Mammary epithelial cell (primary cell): ENCODE measurements around the gene ZNF451.

Experiments used
- EZH2 ChIP-seq: IDR thresholded peaks from 2 replicates; pipeline ENCODE4 v1.6.1; 2012; ENCODE audit warnings: low read length, inconsistent platforms, borderline replicate concordance
- TF ChIP-seq, protein P1 (sequence below), 2 donors: IDR thresholded peaks in 1 of 2; conservative IDR thresholded peaks in 1 of 2; 2 replicates each; pipeline ENCODE4 v1.5.1; 2011 to 2012; ENCODE audit warnings: inconsistent platforms in 2 of 2, low read length in 2 of 2, mild to moderate bottlenecking in 2 of 2, control low read depth in 1 of 2, low read depth in 1 of 2; ENCODE audit not compliant: insufficient read depth in 1 of 2; ENCODE audit errors: extremely low read depth in 1 of 2

DNA sequence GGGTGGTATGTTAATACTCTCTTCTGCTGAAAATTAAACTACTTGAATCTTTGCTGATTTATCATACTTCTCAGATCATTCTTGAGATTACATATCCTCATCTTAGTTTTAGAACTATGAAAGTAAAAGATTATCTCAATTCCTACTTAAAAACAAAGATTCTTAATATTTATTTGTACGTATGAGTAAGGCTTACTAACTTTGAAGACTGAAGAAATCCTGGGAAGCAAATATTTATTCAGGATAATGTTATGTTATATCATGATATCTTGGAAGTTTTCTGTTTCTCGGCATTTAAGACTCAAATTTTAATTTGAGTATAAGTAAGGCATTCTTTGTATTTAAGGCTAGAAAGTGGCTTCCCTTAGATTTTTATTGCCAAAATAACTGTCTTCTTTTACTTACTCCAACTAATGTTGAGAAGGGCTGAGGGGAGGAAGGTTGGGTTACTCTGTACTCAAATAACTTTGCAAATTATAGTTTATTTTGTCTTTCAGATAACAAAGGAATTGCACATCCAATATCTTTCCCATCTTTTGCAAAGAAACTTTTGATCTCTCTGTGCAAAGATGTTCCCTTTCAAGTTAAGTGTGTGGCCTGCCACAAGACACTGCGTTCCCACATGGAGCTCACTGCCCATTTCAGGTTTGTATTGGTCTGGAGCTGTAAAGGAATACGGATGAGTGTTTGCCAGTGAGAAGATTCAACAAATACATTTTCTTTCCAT, 51.6 kb downstream of the ZNF451 start:
- TF ChIP-seq, protein P1, sequence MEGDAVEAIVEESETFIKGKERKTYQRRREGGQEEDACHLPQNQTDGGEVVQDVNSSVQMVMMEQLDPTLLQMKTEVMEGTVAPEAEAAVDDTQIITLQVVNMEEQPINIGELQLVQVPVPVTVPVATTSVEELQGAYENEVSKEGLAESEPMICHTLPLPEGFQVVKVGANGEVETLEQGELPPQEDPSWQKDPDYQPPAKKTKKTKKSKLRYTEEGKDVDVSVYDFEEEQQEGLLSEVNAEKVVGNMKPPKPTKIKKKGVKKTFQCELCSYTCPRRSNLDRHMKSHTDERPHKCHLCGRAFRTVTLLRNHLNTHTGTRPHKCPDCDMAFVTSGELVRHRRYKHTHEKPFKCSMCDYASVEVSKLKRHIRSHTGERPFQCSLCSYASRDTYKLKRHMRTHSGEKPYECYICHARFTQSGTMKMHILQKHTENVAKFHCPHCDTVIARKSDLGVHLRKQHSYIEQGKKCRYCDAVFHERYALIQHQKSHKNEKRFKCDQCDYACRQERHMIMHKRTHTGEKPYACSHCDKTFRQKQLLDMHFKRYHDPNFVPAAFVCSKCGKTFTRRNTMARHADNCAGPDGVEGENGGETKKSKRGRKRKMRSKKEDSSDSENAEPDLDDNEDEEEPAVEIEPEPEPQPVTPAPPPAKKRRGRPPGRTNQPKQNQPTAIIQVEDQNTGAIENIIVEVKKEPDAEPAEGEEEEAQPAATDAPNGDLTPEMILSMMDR (conservative IDR thresholded peaks at IDR 0.05 in 1 of 2, IDR thresholded peaks at IDR 0.05 in 1 of 2; ENCODE audit: extremely low read depth in 1 of 2, insufficient read depth in 1 of 2, low read depth in 1 of 2, low read length in 2 of 2), result no peak
- TF ChIP-seq EZH2, result no peak
